GM21526 (cell line): ENCODE data around the gene JMJD1C.

Source experiments
- ATAC-seq: cut with Tn5 transposase; IDR thresholded peaks from one replicate; pipeline ENCODE4 v1.9.1; 2021; ENCODE audit warnings: moderate library complexity; ENCODE audit not compliant: unreplicated experiment, low FRiP score

Gene JMJD1C

DNA sequence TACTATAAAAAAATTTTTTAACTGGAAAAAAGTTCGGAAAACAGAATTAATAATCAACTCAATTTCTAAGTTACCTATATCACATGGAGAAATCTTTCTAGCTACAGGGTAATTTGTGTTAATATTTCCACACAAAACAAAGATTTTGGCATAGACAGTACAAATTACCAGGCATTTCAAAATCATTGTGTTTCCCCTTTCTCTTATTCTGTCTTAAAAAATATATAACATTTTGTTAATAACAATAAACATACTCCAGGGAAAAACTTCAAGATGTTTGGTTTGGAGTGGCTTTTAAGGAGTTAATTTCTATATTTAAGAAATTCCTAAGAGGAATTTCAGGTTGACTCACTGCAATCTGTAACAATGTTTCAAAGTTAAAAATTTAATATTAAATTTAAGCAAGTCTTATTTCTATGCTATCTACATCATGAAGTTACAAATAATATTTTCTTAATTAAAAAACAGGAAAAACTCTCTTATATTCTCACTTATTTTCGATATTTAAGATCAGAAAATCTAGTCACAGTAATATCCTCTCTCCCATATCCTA lies 200.0 kb downstream of the JMJD1C start:
- ATAC-seq = no peak

DNA sequence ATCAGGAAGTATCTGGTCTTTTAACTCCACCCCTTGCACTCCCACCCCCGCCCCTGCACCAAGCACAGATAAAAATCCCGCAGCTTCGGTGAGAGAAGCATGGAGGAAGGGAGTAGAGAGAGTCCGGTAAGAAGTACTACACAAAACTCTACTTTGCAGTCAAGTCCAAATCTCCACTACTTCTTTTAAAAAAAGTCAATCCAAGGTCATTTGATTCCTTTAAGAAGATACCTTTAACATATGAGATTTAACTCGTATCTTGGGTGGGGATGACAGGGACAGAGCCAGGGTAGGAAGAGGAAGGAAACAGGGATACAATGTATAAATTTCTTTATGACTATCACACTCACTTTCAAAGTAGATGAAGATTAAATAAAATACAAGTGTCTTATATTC lies 200.6 kb downstream of the JMJD1C start:
- no peak for ATAC-seq

DNA sequence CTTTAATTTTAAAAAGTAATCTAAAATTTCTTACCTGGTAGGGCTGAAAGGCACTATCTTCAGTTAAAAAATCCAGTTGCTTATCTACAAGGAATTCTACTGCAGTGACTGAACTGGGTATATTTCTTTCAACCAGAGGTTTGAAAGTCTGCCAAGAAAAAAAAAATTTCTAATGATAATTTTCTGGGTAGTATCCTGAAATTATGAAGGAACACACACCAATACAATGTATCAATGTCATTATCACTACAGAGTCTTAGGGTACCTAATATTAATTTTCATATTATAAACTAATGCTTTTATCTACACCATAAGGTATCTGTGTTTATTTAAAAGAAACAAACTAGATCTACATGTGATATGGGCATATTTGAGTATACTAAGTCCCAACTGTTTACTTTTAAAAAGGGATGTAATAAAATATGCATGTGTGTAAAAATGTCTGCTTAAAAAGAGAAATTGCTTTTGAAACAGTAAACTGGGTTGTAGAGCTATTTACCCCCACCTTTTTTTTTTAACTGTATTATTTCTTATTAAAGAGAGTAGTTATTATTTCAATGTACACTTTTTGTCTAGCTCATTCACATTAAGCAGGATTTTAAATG lies 201.1 kb downstream of the JMJD1C start:
- ATAC-seq = no peak

DNA sequence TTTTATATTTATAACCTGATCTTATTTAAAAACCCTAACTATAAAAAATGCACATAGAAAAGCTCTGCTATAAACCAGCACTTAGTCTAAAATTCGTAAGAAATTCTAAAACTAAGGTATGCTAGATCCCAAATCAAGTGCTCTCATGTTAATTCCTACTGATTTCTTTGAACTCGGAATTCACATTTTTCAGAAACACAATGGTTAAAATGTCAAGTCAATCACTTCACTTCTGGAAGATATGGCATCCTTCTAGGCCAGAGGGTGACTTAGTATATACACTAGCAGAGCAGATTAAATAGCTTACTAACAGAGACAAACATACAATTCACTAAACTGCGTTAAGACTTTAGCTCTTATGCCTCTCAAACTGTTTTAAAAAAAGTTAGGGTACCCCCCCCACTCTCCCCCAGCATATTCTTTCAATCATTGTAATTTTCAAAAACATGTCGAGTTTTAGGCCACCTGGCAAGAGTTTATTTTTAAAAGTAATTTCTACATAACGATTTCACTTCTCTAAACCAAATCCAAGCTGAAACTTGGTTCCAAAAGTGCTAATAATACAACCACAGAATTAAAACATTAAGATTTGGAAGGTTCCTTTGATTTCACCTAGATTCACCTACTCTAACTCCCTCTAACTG lies 203.2 kb downstream of the JMJD1C start:
- no peak for ATAC-seq

DNA sequence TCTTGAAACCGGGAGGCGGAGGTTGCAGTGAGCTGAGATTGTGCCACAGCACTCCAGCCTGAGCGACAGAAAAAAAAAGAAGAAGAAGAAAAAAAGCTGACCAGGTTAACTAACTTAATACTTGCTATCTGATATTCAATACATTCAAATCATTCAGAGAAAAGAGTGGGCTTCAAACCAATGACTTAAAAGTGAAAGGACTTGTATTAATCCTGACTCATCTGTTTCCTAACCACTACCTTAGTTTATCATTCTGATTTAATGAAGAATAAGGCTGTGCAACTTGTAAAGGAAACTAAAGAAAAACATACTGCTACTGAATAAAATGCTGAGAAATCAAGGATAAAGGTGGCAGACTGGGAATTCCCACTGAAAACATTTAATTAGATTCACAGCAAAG lies 204.3 kb downstream of the JMJD1C start:
- ATAC-seq = no peak

DNA sequence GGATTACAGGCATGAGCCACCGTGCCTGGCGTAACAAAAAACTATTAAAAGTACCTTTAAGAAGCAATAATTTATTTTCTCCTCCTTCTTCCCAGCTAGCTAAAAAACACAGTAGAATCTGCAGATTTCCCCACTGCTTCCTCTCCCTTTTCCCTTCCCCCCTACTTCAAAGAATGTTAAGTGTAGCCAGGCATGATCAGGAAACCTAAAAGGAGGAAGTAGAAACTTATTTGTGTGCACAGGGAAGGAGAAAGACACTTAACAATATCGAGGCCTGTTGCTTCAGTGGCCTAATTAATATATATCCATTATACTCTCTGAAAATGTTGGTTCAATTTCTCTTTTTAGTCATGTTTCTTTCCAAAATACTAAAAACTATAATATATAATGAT lies 204.9 kb downstream of the JMJD1C start:
- ATAC-seq = no peak

DNA sequence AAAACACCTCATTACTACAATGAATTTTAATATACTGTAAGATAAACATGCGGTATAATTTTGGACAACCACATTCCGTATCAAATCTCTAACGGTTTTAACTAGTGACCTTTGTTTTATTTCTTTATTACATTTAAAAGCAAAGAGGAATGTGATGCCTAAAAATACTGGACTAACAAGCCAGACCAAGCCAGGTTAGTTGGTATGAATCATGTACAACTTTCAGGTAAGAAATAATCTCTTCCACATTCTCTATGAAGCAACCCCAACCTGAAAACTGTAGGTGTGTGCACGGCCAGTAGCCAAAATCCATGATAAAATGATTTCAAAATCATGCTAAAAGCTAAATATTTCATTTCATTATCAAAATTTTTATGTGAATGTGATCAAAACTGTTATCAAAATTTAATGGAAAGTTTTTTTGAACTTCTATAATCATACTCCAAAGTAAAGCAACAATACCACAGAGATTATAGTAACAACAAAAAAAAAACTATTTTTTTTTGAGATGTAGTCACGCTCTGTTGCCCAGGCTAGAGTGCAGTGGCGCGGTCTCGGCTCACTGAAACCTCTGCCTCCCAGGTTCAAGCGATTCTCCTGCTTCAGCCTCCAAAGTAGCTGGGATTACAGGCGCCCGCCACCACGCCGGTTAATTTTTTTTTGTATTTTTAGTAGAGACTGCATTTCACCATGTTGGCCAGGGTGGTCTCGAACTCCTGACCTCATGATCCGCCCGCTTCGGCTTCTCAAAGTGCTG lies 205.5 kb downstream of the JMJD1C start:
- ATAC-seq = no peak

DNA sequence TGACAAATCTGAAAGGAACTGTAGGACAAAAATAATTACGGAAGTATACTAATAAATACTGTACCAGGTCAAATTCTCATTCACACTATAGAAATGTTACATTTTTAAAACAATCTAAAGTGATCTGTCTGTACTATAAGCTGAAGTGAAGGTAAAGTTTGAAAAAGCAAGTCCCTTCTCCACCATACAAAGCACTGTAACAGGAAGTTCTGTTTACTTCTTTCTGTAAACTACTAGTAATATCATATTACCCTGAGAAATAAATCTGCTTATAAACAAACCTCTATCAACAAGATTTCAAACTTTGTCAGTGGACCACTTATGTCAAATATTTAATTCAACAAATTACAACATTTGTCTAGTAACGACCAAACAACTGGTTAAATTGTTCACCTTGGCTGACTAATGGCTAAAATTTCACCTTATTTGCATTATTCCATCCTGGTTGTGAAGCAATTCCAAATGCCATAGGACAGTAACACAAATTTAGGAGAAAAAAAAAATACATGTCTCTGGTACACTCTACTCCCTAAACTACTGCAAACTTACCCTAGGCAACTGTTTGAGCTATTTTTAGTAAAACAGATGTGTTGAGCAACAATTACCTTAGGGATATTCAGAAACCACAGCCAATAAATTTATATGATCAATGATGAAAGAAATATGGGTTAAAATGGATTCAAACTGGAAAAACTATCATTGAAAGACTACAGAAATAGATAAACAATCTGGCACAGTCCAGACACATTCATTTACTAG lies 206.7 kb downstream of the JMJD1C start:
- ATAC-seq = no peak

DNA sequence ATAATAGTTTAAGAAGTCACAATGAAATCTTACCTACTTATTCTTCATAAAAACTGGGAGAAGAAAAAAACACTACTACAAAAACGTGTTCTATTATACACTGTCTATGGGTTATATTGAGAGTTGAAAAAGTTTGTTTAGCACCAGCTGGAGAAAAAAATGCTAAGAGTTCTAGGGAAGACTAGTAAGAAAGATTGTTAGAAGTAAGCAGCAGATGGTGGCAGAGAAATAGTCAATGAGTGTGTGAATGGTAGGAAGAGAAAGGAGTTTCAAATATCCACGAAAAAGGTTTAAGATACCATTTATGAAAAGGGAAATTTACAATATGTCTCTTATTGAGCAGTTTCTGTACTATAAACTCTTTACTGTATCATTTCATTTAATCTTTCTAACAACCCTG lies 208.0 kb downstream of the JMJD1C start:
- ATAC-seq = no peak

DNA sequence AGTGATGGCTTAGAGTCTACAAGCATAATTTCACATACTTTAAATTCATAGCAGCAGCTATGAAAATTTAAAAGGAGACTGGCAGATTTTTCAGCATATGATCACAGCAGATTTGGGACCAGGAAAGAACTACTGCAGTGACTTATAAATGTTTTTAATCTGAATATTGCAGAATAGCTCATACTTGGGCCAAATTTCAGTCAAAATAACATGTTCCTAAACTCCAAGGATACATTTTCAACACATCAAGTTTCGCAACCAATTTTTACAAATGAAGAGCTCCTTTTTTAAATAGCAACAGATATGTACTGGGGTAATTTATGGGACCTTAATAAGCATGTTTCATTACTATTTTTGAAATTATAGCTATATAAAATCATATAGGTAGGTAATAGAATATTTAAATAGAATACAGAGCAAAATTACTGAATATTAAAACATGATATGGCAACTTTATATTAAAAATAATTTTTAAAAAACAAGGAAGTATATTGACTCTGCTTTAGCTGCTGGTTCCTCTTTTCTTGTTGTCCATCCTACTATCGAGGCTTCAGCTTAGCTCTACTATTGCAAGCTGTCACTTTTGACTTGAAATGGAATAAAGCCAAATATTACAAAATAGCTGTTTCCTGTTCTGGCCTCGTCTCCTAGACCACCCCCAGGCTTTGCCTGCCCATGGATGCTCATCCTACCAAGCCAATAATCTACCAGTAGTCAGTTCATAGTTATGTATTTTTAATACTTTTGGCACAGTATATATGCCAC lies 209.6 kb downstream of the JMJD1C start:
- ATAC-seq = no peak

DNA sequence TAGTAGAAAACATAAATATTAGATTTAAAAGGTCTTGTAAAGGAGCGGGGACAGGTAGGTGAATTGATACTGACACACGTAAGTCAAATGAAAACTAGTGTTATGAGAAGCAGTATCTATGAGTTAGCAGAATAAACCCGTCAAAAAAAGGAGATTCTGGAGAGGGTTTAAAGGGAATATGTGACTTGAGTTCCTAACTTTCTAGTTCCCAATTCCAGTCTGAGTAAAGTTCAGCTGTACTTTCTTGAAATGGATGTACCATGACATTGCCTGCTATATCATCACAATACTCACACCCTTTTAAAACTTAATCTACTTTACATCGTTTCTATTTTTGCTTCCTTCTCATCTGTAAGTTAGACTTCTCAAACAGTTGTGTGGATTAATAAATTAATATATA lies 210.5 kb downstream of the JMJD1C start:
- ATAC-seq = no peak

DNA sequence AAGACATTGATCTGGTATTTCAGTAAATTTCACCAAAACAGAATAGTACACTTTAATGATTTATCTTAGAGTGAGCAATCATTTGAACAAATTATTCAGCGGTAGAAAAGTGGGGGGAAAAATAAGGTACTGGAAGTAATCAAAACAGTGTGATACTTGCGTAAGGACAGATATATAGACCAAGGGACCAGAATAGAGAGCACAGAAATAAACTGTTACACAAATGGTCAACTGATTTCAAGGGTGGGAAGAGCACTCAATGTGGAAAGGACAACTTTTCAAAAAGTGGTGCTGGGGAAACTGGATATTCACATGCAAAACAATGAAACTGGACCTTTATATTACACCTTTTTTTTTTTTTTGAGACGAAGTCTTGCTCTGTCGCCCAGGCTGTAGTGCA lies 212.7 kb downstream of the JMJD1C start:
- ATAC-seq = no peak

DNA sequence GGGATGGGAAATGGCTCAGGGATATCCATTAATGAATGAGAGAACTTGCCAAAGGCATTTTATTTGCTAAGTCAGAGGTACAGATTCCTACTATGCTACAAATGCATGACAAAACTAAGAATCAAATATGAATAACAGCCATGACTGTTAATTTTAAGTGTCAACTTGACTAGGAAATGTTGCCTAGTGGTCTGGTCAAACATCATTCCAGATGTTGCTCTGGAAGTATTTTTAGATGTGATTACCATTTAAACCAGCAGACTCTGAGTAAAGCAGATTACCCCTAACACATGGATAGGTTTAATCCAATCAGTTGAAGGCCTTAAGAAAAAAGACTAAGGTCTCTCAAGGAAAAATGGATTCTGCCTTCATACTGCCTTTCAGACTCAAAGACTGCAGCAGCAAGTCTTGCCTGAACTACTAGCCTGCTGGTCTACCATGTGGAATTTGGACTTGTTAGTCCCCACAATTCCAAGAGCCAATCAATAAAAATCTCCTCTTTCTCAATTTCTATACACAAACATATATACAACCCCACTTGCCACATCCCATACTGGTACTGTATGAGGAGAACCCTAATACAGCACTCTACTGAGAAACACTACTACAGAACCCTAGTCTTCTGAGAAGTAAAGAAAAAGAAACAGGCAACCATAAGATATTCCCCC lies 213.5 kb downstream of the JMJD1C start:
- ATAC-seq = no peak

DNA sequence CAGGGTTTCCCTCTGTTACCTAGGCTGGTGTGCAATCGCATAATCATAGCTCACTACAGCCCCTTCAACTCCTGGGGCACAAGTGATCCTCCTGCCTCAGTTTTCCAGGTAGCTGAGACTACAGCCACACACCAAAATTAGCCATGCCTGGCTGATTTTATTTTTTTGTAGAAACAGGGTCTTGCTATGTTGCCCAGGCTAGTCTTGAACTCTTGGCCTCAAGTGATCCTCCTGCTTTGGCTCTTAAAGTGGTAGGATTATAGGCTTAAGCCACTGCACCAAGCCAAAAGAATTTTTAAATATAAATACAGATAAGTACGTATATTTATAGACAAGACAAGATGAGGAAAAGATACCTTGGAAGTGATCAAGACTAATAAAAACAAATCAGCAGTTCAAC lies 215.7 kb downstream of the JMJD1C start:
- ATAC-seq = no peak

DNA sequence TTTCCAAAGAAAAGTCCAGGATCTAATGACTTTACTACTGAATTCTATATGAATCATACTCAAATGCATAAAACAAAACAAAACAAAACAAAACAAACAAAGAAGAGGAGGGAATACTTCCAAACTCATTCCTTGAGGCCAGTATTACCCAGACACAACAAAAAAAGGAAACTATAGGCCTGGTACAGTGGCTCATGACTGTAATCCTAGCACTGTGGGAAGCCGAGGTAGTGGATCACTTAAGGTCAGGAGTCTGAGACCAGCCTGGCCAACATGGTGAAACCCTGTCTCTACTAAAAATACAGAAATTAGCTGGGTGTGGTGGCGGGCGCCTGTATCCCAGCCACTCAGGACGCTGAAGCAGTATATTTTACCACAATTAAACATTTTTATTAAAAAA lies 218.0 kb downstream of the JMJD1C start:
- ATAC-seq = no peak

DNA sequence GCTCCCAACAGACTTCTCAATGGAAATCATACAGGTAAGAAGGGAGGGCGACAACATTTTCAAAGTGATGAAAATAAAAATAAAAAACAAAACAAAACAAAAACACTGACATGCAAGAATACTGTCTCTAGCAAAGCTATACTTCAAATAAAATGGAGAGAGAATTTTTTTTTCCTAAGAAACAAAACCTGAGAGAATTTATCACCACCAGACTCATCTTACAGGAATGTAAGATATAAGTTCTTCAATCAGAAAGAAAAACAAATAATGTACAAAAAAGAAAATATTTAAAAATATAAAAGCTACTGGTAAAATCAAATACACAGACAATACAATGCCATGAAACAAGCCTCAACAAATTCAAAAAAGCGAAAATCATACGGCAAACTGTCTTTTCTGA lies 219.4 kb downstream of the JMJD1C start:
- no peak for ATAC-seq

DNA sequence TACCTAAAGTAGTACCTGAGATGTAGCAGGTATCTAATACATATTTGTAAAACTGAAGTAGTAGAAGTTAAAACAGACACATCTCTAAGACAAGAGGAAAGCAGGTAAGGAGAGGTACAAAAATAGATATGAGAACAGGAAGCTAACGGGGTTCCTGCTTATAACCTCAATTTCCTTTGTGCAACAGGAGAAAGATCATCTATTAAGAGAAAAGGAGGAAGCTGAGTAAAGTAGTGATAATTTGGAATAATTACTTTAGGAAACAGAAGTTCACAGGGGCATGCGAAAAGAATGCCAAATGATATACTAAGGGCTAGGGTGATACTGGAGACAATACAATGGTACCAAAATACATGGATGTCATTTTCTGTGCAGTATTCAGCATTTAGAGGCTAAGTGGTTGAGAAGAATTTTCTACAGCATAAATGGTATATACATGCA lies 223.9 kb downstream of the JMJD1C start:
- no peak for ATAC-seq

DNA sequence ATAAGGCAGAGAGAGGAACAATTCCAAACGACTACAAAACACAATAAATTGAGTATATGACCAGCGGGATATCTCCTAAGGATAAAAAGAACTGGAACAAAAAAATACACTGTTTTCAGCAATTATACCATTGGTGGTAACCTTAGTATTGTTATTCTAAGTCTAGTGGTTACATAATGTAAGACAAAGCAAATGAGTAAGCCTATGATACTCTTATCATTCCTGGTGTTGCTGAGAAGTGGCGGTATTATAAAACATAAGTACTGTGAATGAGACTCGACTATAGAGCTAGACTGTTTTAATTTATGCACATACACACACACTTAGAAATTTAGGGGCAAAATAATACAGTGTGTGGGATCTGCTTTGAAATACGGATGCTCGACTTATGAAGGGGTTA lies 225.0 kb downstream of the JMJD1C start:
- no peak for ATAC-seq

DNA sequence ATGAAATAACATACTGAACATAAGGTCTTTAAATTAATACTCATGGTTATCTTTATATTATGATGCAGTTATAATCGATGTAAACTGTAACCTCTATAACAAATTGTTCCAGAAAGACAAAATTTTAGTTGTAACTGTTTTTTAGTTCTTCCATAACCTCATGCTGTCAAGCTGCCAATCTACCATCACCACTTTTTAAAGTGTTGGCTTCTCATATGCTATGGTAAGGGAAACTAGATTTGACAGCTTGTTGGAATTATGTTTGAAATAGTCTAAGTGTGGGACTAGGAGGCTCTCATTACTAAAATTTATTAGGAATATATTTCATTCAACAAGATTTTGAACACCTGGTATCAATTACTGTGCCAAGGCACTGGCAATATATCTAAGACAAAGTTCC lies 227.3 kb downstream of the JMJD1C start:
- ATAC-seq = no peak

DNA sequence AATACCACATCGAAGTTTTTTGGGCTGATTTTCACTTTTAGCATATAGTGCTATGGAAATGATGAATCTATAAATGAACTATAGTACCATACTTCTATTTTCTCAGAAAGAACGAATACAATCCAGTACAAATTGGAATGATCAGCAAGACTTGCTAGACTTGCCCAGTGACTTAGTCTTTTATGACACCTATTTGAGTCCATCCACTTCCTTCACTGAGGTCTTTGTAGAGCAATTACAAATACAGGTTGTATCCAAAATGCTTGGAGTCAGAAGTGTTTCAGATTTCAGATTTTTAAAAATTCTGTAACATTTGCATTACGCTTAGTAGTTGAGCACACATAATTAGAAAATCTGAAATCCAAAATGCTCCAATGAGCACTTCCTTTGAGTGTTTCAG lies 228.4 kb downstream of the JMJD1C start:
- no peak for ATAC-seq
